HepG2 (cell line): Measurements from ENCODE around the gene DIPK1B. TPM values are rescaled to one million over a fixed set of nuclear protein-coding genes. Genes with fewer than 3 reads are reported as not detected.

ENCODE experiments used
- ATAC-seq: fragments of 200-7000 bp; cut with Tn5 transposase; 3 replicates; pipeline ENCODE4 v1.9.1; 2020; ENCODE audit warnings: mild to moderate bottlenecking, moderate library complexity
- BruUV-seq: library from RNA; stranded (reverse); fragments of 400-500 nt; replicated peaks from 2 replicates; lab custom pipeline; 2021; lab: Mats Ljungman, UMichigan
- CTCF ChIA-PET: fragments of 300-600 bp; formaldehyde crosslinking; extraction: SDS; loops from one replicate; lab custom pipeline; 2021; ENCODE audit warnings: low total read pairs, inconsistent platforms, low intra/inter-chr PET ratio; lab: Yijun Ruan, JAX
- POLR2A ChIA-PET: fragments of 350-600 bp; sonication (Branson Sonifier 250); formaldehyde crosslinking; loops from one replicate; lab custom pipeline; 2020; ENCODE audit warnings: antibody characterized with exemption, inconsistent platforms; lab: Yijun Ruan, JAX
- DNase-seq: peaks from one replicate; pipeline ENCODE4 v3.0.0-alpha.2; 2015; ENCODE audit warnings: low spot score
- FAIRE-seq: peaks from 3 replicates; lab custom pipeline; 2011; peaks lifted over from hg19 to GRCh38; lab: Jason Lieb, UNC
- H2AFZ ChIP-seq: one replicate; pipeline ENCODE4 v1.6.1; 2011; ENCODE audit warnings: low read length, inconsistent platforms
- H3K27ac ChIP-seq: fragments of 300-600 bp; 3 replicates; pipeline ENCODE4 v1.8.0; 2011; ENCODE audit warnings: mixed run types, mild to moderate bottlenecking, mixed read lengths, low read length, inconsistent platforms; ENCODE audit not compliant: insufficient read depth; ENCODE audit errors: extremely low read length
- H3K27me3 ChIP-seq, 2 experiments: fragments of 200-600 bp in 1 of 2; 2 replicates in 1 of 2; 3 replicates in 1 of 2; pipeline versions ENCODE4 v1.6.0 to v1.8.0; 2011; ENCODE audit warnings: low read length in 2 of 2, mild to moderate bottlenecking in 2 of 2, moderate library complexity in 2 of 2, inconsistent platforms in 1 of 2; ENCODE audit not compliant: insufficient read depth in 2 of 2, control insufficient read depth in 1 of 2
- H3K36me3 ChIP-seq, 2 experiments: fragments of 200-600 bp in 1 of 2; replicated peaks in 1 of 2; 2 replicates in 1 of 2; 3 replicates in 1 of 2; pipeline versions ENCODE4 v1.5.1 to v1.8.0; 2011; ENCODE audit warnings: low read length in 2 of 2, inconsistent platforms in 1 of 2; ENCODE audit not compliant: insufficient read depth in 2 of 2, control insufficient read depth in 1 of 2
- H3K4me1 ChIP-seq: 2 replicates; pipeline ENCODE4 v1.5.1; 2012; ENCODE audit warnings: low read length, inconsistent platforms; ENCODE audit not compliant: insufficient read depth
- H3K4me2 ChIP-seq: 2 replicates; pipeline ENCODE4 v1.6.0; 2011; ENCODE audit warnings: low read depth, low read length, inconsistent platforms
- H3K4me3 ChIP-seq, 3 experiments: fragments of 200-600 bp in 1 of 3; sonication (generic), shearing (Covaris generic) in 1 of 3; replicated peaks in 1 of 3; 2 replicates each; pipeline ENCODE4 v1.5.1; 2011 to 2016; ENCODE audit warnings: low read length in 3 of 3, inconsistent platforms in 2 of 3, low read depth in 2 of 3, mild to moderate bottlenecking in 2 of 3, control low read depth in 1 of 3, mixed read lengths in 1 of 3; ENCODE audit not compliant: insufficient read depth in 1 of 3
- H3K79me2 ChIP-seq: one replicate; pipeline ENCODE4 v1.6.1; 2011; ENCODE audit warnings: low read length, inconsistent platforms; ENCODE audit not compliant: insufficient read depth
- H3K9ac ChIP-seq: 2 replicates; pipeline ENCODE4 v1.6.0; 2011; ENCODE audit warnings: mild to moderate bottlenecking, low read depth, low read length, inconsistent platforms; ENCODE audit not compliant: insufficient read depth
- H3K9me3 ChIP-seq: 2 replicates; pipeline ENCODE4 v1.5.1; 2012; ENCODE audit warnings: mild to moderate bottlenecking, low read length
- H4K20me1 ChIP-seq: 2 replicates; pipeline ENCODE4 v1.6.0; 2011; ENCODE audit warnings: inconsistent platforms, mild to moderate bottlenecking, low read length, moderate library complexity; ENCODE audit not compliant: insufficient read depth
- CENPBD1 ChIP-seq: sonication (generic); formaldehyde crosslinking; IDR thresholded peaks from 2 replicates; pipeline ENCODE4 v1.8.0; 2022; ENCODE audit warnings: missing genetic modification reagents, low read depth, mild to moderate bottlenecking, borderline replicate concordance
- CHD4 ChIP-seq: fragments of 200-600 bp; sonication (generic); IDR thresholded peaks from 2 replicates; pipeline ENCODE4 v1.7.0; 2017; ENCODE audit warnings: mild to moderate bottlenecking, low read length, borderline replicate concordance
- HDAC2 ChIP-seq: sonication (generic); formaldehyde crosslinking; IDR thresholded peaks from 2 replicates; pipeline ENCODE4 v1.4.0; 2020; ENCODE audit warnings: missing genetic modification reagents
- HOXA5 ChIP-seq: sonication (generic); formaldehyde crosslinking; IDR thresholded peaks from 2 replicates; pipeline ENCODE4 v1.4.0; 2020; ENCODE audit warnings: missing genetic modification reagents
- MTA1 ChIP-seq: sonication (generic); formaldehyde crosslinking; IDR thresholded peaks from 2 replicates; pipeline ENCODE4 v1.4.0; 2020; ENCODE audit warnings: missing genetic modification reagents, mild to moderate bottlenecking, borderline replicate concordance
- POLR2AphosphoS2 ChIP-seq: IDR thresholded peaks from 2 replicates; pipeline ENCODE4 v1.6.1; 2011; ENCODE audit warnings: low read depth, low read length, improper control_type of control experiment
- ZMYM2 ChIP-seq: sonication (generic); formaldehyde crosslinking; IDR thresholded peaks from 2 replicates; pipeline ENCODE4 v1.8.0; 2022; ENCODE audit warnings: mild to moderate bottlenecking, missing genetic modification reagents
- ZNF121 ChIP-seq: sonication (generic); formaldehyde crosslinking; IDR thresholded peaks from 2 replicates; pipeline ENCODE4 v1.5.0; 2020; ENCODE audit warnings: mild to moderate bottlenecking, missing genetic modification reagents
- ZNF652 ChIP-seq: IDR thresholded peaks from 2 replicates; pipeline ENCODE4 v1.6.1; 2016; ENCODE audit warnings: low read depth, borderline replicate concordance
- ZNF678 ChIP-seq: sonication (generic); formaldehyde crosslinking; IDR thresholded peaks from 2 replicates; pipeline ENCODE4 v1.4.0; 2020; ENCODE audit warnings: mild to moderate bottlenecking, missing genetic modification reagents
- WGBS: methylation state at CpG from one replicate; pipeline ENCODE4 v1.1.6; 2017; ENCODE audit warnings: low lambda C conversion rate; 5-methylcytosine and 5-hydroxymethylcytosine counted together
- in situ Hi-C: cut with HindIII; loops from 2 replicates; pipeline ENCODE4 v1.10.0; 2017; ENCODE audit warnings: low pct_unique_long_range_greater_than_20kb; ENCODE audit not compliant: extremely low pct_ligation_motif_present
- intact Hi-C: fragments of 100-400 bp; cut with micrococcal nuclease; formaldehyde crosslinking; loops from one replicate; pipeline ENCODE4 v1.10.0; 2022; ENCODE audit not compliant: unreplicated experiment
- polyA plus RNA-seq, 8 experiments: library from polyadenylated mRNA; depleted of rRNA in 3 of 8; stranded (reverse) in 7 of 8; unstranded in 1 of 8; fragments of >200 nt; fragmentation: Illumina TruSeq in 4 of 8; extraction: Trizol in 4 of 8; gene quantifications; 2 replicates each; pipeline versions ENCODE4 v1.2.1 to v1.2.3, GENCODE V29; 2011 to 2016; ENCODE audit warnings: low read depth in 4 of 8, missing spikeins in 1 of 8, mixed read lengths in 1 of 8; ENCODE audit not compliant: insufficient read depth in 1 of 8
- total RNA-seq, 5 experiments: library from RNA; depleted of rRNA; stranded (reverse); fragments of >200 nt; fragmentation: Illumina TruSeq; extraction: Trizol; gene quantifications; 2 replicates each; pipeline ENCODE4 v1.2.3, GENCODE V29; 2016; ENCODE audit warnings: low read depth in 1 of 5

Gene DIPK1B
- total and polyA plus RNA-seq, 2 of the 13 experiments (the other 11 are each of a cell fraction or from before 2014, with no cell fraction given): 0.18 to 3.9 TPM

- POLR2A ChIA-PET: no interaction called here
- CTCF ChIA-PET: no interaction called here
- in situ Hi-C loops (no loop called here), intact Hi-C loops (no loop called here)
- Histone ChIP-seq H2AFZ (no peak overlapping the region), H3K4me1 (peaks cover 28% of the 10 kb centered on the region), H3K4me2 (no peak overlapping the region), H3K27ac (no peak overlapping the region), H3K4me3 (no peak overlapping the region), H3K9ac (no peak overlapping the region), H3K27me3 (peaks cover 7 to 41% of the 10 kb centered on the region in 2 experiments; a peak in 4 of 5 replicates), H4K20me1 (no peaks in the 10 kb centered on the region), H3K9me3 (peaks cover 7% of the 10 kb centered on the region; the same call in 1 of the 2 replicates), H3K36me3 (no peaks in the 10 kb centered on the region)
- WGBS: 51% methylated on average over 7 of the region's 18 CpGs
- DNase-seq: no peak
- ATAC-seq: no peak
- no TSS peak for BruUV-seq
- TF ChIP-seq CENPBD1: no peak
- no peak for TF ChIP-seq MTA1 (CRISPR knock-in tag)
- no peak for TF ChIP-seq ZNF121
- no peak for TF ChIP-seq ZNF652 (CRISPR knock-in tag)
- no peak for TF ChIP-seq HDAC2 (CRISPR knock-in tag)
- TF ChIP-seq, all 625 proteins: peak for 0
- no peak for FAIRE-seq
- no peaks in the 10 kb centered on the region for H3K79me2 ChIP-seq
These were observed 44.5 kb downstream of the DIPK1B start for GRCh38 chr9:136756836-136757235.

GRCh38 chr9:136757328-136757727 is 45.0 kb downstream of the DIPK1B start:
- ATAC-seq: no peak
- no peak overlapping the region for H3K4me3 ChIP-seq
- peaks cover 7 to 38% of the 10 kb centered on the region in 2 experiments; a peak in 4 of 5 replicates for H3K27me3 ChIP-seq
- ChIA-PET CTCF (no interaction called here), POLR2A (interaction anchor here (1.4 to 1.5 kb wide), 2 partner anchors 21 to 27 kb away, joined by 3 read pairs; no protein-coding TSS in a partner anchor)
- H4K20me1 ChIP-seq: no peaks in the 10 kb centered on the region
- DNase-seq: no peak
- intact Hi-C loops (no loop called here), in situ Hi-C loops (no loop called here)
- no TSS peak for BruUV-seq
- no peak overlapping the region for H3K27ac ChIP-seq
- H3K9me3 ChIP-seq: peaks cover 2% of the 10 kb centered on the region; the same call in 1 of the 2 replicates
- H3K9ac ChIP-seq: no peak overlapping the region
- no peak overlapping the region for H3K4me2 ChIP-seq
- peaks cover 33% of the 10 kb centered on the region for H3K4me1 ChIP-seq
- H3K36me3 ChIP-seq: no peaks in the 10 kb centered on the region
- FAIRE-seq: no peak
- no peak overlapping the region for H2AFZ ChIP-seq
- H3K79me2 ChIP-seq: no peaks in the 10 kb centered on the region
- 62% methylated on average over 14 of the region's 20 CpGs for WGBS
- TF ChIP-seq CHD4: no peak
- no peak for TF ChIP-seq ZNF678 (CRISPR knock-in tag)
- TF ChIP-seq HOXA5 (CRISPR knock-in tag): no peak
- no peak for TF ChIP-seq ZMYM2 (CRISPR knock-in tag)
- TF ChIP-seq POLR2AphosphoS2: no peak
